Aorta (tissue), 5 donors: ENCODE results near the gene SMARCA4. TPM values are rescaled to one million over a fixed set of nuclear protein-coding genes. Genes with fewer than 3 reads are reported as not detected.

Experiments used
- ATAC-seq: fragments of 200-7000 bp; cut with Tn5 transposase; one replicate; pipeline ENCODE4 v1.9.1; 2022; ENCODE audit warnings: moderate library complexity; ENCODE audit not compliant: low FRiP score
- DNase-seq, 2 donors: peaks; one replicate each; pipeline ENCODE4 v3.0.0-alpha.2; 2020
- H3K27ac ChIP-seq, 2 donors: one replicate each; pipeline ENCODE4 v1.5.1; 2013; ENCODE audit warnings: low read length in 2 of 2, mild to moderate bottlenecking in 2 of 2, moderate library complexity in 2 of 2, control low read depth in 1 of 2, inconsistent platforms in 1 of 2, low read depth in 1 of 2
- H3K27me3 ChIP-seq, 2 donors: one replicate each; pipeline ENCODE4 v1.6.1; 2013; ENCODE audit warnings: control low read depth in 1 of 2, low read length in 1 of 2, mild to moderate bottlenecking in 1 of 2, moderate library complexity in 1 of 2; ENCODE audit not compliant: insufficient read depth in 2 of 2, control insufficient read depth in 1 of 2
- H3K36me3 ChIP-seq, 2 donors: one replicate each; pipeline ENCODE4 v1.6.1; 2013; ENCODE audit warnings: control low read depth in 1 of 2, low read length in 1 of 2, mild to moderate bottlenecking in 1 of 2; ENCODE audit not compliant: insufficient read depth in 2 of 2, control insufficient read depth in 1 of 2
- H3K4me1 ChIP-seq, 2 donors: one replicate each; pipeline ENCODE4 v1.6.1; 2013; ENCODE audit warnings: low read length in 2 of 2, control low read depth in 1 of 2, mild to moderate bottlenecking in 1 of 2, moderate library complexity in 1 of 2; ENCODE audit not compliant: insufficient read depth in 2 of 2, control insufficient read depth in 1 of 2
- H3K4me3 ChIP-seq, 2 donors: one replicate each; pipeline ENCODE4 v1.5.1; 2013; ENCODE audit warnings: low read length in 2 of 2, control low read depth in 1 of 2, mild to moderate bottlenecking in 1 of 2
- H3K9me3 ChIP-seq: one replicate; pipeline ENCODE4 v1.6.1; 2013; ENCODE audit warnings: mild to moderate bottlenecking, low read length; ENCODE audit not compliant: control insufficient read depth
- WGBS, 2 donors: extraction: QIAGEN DNeasy Blood & Tissue Kit; methylation state at CpG; one replicate each; pipeline ENCODE4 v1.1.7; 2013; 5-methylcytosine and 5-hydroxymethylcytosine counted together
- intact Hi-C, 2 donors: fragments of 100-400 bp; cut with DNase I; formaldehyde crosslinking; loops; one replicate each; pipeline versions ENCODE4 v1.14.2 to v1.15.0; 2022
- polyA plus RNA-seq, 2 donors: library from polyadenylated mRNA; stranded (reverse); fragments of 200-250 nt; gene quantifications; one replicate each; pipeline ENCODE4 v1.2.3, GENCODE V29; 2013
- total RNA-seq, 2 donors: library from RNA; stranded (reverse); fragmentation: NEBNext Ultra II Directional; extraction: Animal tissue kit (Norgen Biotek cat#: 25700); gene quantifications; one replicate each; pipeline ENCODE4 v1.2.1, GENCODE V29; 2021
- donor health status: healthy with polysubstance abuse.
- donor health status: Bipolar disorder and iron deficiency.
- donor health status: DM: no; HTN: no; CAD: no.
- donor health status: DM: no; HTN: no; CAD: no.
- donor health status: DM: yes; HTN: yes; CAD: no.

Gene SMARCA4
- total and polyA plus RNA-seq, 4 donors = 17.8 to 67.4 (median 63.4) TPM

- Histone ChIP-seq H3K4me3 (no peak overlapping the region), H3K4me1 (no peaks in the 10 kb centered on the region), H3K36me3 (no peaks in the 10 kb centered on the region), H3K27me3 (no peaks in the 10 kb centered on the region), H3K9me3 (no peaks in the 10 kb centered on the region), H3K27ac (no peak overlapping the region)
- ATAC-seq = no peak
- intact Hi-C loops = no loop called here
- DNase-seq = no peak
- 77 to 85% methylated on average over 6 of the region's 6 CpGs for WGBS, 2 donors
Observed at GRCh38 chr19:10965398-10965797, 4.6 kb downstream of the SMARCA4 start.

GRCh38 chr19:10966809-10967208 is 6.0 kb downstream of the SMARCA4 start:
- Histone ChIP-seq H3K27me3 (no peaks in the 10 kb centered on the region), H3K27ac (no peak overlapping the region), H3K4me1 (no peaks in the 10 kb centered on the region), H3K4me3 (no peak overlapping the region), H3K9me3 (no peaks in the 10 kb centered on the region), H3K36me3 (no peaks in the 10 kb centered on the region)
- DNase-seq (no peak), ATAC-seq (no peak)
- intact Hi-C loops = no loop called here
- WGBS, 2 donors = 88% methylated on average over 8 of the region's 8 CpGs

GRCh38 chr19:10968527-10969135 is 7.8 kb downstream of the SMARCA4 start:
- no peaks in the 10 kb centered on the region for H3K27me3 ChIP-seq
- no peaks in the 10 kb centered on the region for H3K4me1 ChIP-seq
- no peaks in the 10 kb centered on the region for H3K9me3 ChIP-seq
- no peaks in the 10 kb centered on the region for H3K36me3 ChIP-seq
- intact Hi-C loops = no loop called here
- H3K27ac ChIP-seq = no peak overlapping the region
- WGBS, 2 donors = 72 to 73% methylated on average over 10 of the region's 10 CpGs
- H3K4me3 ChIP-seq = no peak overlapping the region
- DNase-seq (no peak), ATAC-seq (no peak)

GRCh38 chr19:10971107-10971726 is 10.4 kb downstream of the SMARCA4 start:
- WGBS, 2 donors = 92 to 95% methylated on average over 8 of the region's 8 CpGs
- Histone ChIP-seq H3K4me1 (peaks cover 0 to under 1% of the 10 kb centered on the region in 2 donors), H3K9me3 (no peaks in the 10 kb centered on the region), H3K36me3 (no peaks in the 10 kb centered on the region), H3K27me3 (no peaks in the 10 kb centered on the region), H3K27ac (no peak overlapping the region), H3K4me3 (no peak overlapping the region)
- DNase-seq (no peak), ATAC-seq (no peak)
- intact Hi-C loops = no loop called here

DNA sequence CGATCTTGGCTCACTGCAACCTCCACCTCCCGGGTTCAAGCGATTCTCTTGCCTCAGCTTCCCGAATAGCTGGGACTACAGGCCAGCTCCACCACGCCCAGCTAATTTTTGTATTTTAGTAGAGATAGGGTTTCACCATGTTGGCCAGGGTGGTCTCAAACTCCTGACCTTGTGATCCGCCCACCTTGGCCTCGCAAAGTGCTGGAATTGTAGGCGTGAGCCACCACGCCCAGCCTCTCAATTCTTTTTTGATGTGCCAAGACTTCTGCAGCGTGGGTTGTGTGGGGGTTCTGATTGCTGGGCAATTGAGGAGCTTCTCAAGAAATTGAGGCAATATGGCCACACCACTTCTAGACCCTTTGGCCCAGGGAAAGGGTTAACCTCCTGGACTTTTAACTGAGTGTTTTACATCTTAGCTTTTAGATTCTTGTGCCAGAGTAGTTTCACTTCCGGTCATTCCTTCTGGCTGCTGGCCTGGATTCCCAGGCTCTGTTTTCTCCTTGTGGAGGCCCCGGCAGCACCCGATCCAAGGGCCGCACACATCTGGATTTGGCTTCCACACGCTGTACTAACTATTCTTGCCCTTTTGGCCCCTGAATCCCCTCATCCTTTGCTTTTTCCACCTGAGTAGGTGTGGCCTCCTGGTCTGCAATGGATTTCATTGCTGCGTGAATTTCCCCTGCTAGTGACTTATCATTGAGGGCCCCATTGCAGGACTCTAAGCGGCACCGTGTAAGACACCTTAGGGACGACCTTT is 14.7 kb downstream of the SMARCA4 start:
- no peak overlapping the region for H3K4me3 ChIP-seq
- DNase-seq (peak in 1 of 2 donors; percentile 75), ATAC-seq (peak; percentile 65)
- peaks cover 0 to 3% of the 10 kb centered on the region in 2 donors for H3K4me1 ChIP-seq
- no peaks in the 10 kb centered on the region for H3K9me3 ChIP-seq
- intact Hi-C loops = loop anchor here in 1 of 2 donors (1.0 to 5.0 kb wide), 2 partner anchors 14 to 38 kb away; partner anchors contain the start of gene SMARCA4
- H3K27me3 ChIP-seq = no peaks in the 10 kb centered on the region
- peak overlapping the region in 1 of 2 donors; percentile 49 for H3K27ac ChIP-seq
- no peaks in the 10 kb centered on the region for H3K36me3 ChIP-seq
- 45 to 46% methylated on average over 19 of the region's 19 CpGs for WGBS, 2 donors

GRCh38 chr19:10976131-10976892 is 15.5 kb downstream of the SMARCA4 start:
- H3K27me3 ChIP-seq = no peaks in the 10 kb centered on the region
- intact Hi-C loops = loop anchor here in 1 of 2 donors (5.0 kb wide), 1 partner anchor 39 kb away; no protein-coding TSS in a partner anchor
- no peaks in the 10 kb centered on the region for H3K36me3 ChIP-seq
- WGBS, 2 donors = 70 to 74% methylated on average over 19 of the region's 19 CpGs
- DNase-seq = no peak
- no peaks in the 10 kb centered on the region for H3K9me3 ChIP-seq
- peaks cover 0 to 3% of the 10 kb centered on the region in 2 donors for H3K4me1 ChIP-seq
- H3K4me3 ChIP-seq = no peak overlapping the region
- H3K27ac ChIP-seq = peak overlapping the region in 1 of 2 donors; percentile 49
- peak; percentile 57 for ATAC-seq

GRCh38 chr19:10977742-10978092 is 16.9 kb downstream of the SMARCA4 start:
- intact Hi-C loops = loop anchor here in 1 of 2 donors (5.0 kb wide), 1 partner anchor 40 kb away; no protein-coding TSS in a partner anchor
- no peaks in the 10 kb centered on the region for H3K9me3 ChIP-seq
- DNase-seq (no peak), ATAC-seq (no peak)
- WGBS, 2 donors = 79 to 92% methylated on average over 5 of the region's 5 CpGs
- H3K4me1 ChIP-seq = peaks cover 0 to 3% of the 10 kb centered on the region in 2 donors
- no peak overlapping the region for H3K27ac ChIP-seq
- H3K27me3 ChIP-seq = no peaks in the 10 kb centered on the region
- no peak overlapping the region for H3K4me3 ChIP-seq
- no peaks in the 10 kb centered on the region for H3K36me3 ChIP-seq

GRCh38 chr19:10979951-10980381 is 19.1 kb downstream of the SMARCA4 start:
- no peaks in the 10 kb centered on the region for H3K36me3 ChIP-seq
- WGBS, 2 donors = 34 to 37% methylated on average over 15 of the region's 15 CpGs
- DNase-seq = no peak
- no peaks in the 10 kb centered on the region for H3K9me3 ChIP-seq
- intact Hi-C loops = loop anchor here in 1 of 2 donors (5.0 kb wide), 1 partner anchor 43 kb away; no protein-coding TSS in a partner anchor
- H3K4me3 ChIP-seq = no peak overlapping the region
- no peaks in the 10 kb centered on the region for H3K27me3 ChIP-seq
- peak overlapping the region in 1 of 2 donors; percentile 49 for H3K27ac ChIP-seq
- peaks cover 0 to 3% of the 10 kb centered on the region in 2 donors for H3K4me1 ChIP-seq
- no peak for ATAC-seq
